ENCODE data around the gene CHMP6. TPM values are rescaled to one million over a fixed set of nuclear protein-coding genes. Genes with fewer than 3 reads are reported as not detected.

Gene CHMP6
- total RNA-seq, 1 experiment from 2014 or later, result 22.0 TPM

GRCh38 chr17:81020767-81021497, 29.3 kb downstream of the CHMP6 start:
- H3K4me1 ChIP-seq (ENCODE audit: control insufficient read depth in 1 of 2, insufficient read depth in 2 of 2, low read length in 2 of 2), result peaks cover 13 to 18% of the 10 kb centered on the region in 2 experiments; a peak in 3 of 4 replicates
- TF ChIP-seq SP1 (IDR thresholded peaks at IDR 0.05; ENCODE audit: low read depth) (no peak), ZBTB33 (IDR thresholded peaks at IDR 0.05; ENCODE audit: extremely low read depth, insufficient replicate concordance, low read length) (no peak), EZH2 (IDR thresholded peaks at IDR 0.05) (no peak), RAD21 (IDR thresholded peaks at IDR 0.05; ENCODE audit: low read depth) (no peak), EZH2phosphoT487 (IDR thresholded peaks at IDR 0.05; ENCODE audit: borderline replicate concordance) (no peak), YY1 (IDR thresholded peaks at IDR 0.05; ENCODE audit: extremely low read depth, insufficient replicate concordance, low read depth, low read length) (no peak), ZFX (IDR thresholded peaks at IDR 0.05) (no peak), ZNF274 (IDR thresholded peaks at IDR 0.05; ENCODE audit: low read depth, low read length) (no peak), POLR2A (IDR thresholded peaks at IDR 0.05; ENCODE audit: borderline replicate concordance, extremely low read depth, insufficient read depth, insufficient read length) (no peak), ELF1 (IDR thresholded peaks at IDR 0.05; ENCODE audit: borderline replicate concordance, low read depth) (no peak), CBX3 (IDR thresholded peaks at IDR 0.05; ENCODE audit: low read depth) (no peak)
- TF ChIP-seq, protein P1, sequence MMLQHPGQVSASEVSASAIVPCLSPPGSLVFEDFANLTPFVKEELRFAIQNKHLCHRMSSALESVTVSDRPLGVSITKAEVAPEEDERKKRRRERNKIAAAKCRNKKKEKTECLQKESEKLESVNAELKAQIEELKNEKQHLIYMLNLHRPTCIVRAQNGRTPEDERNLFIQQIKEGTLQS (IDR thresholded peaks at IDR 0.05), result no peak
- no peaks in the 10 kb centered on the region for H3K79me2 ChIP-seq (ENCODE audit: insufficient read depth, low read length)
- DNase-seq (ENCODE audit: low read depth, low spot score) (no peak), ATAC-seq (no peak)
- no peak overlapping the region for H3K4me3 ChIP-seq (replicated peaks in 1 of 2; ENCODE audit: low read depth in 1 of 2, low read length in 2 of 2)
- no peaks in the 10 kb centered on the region for H3K9me2 ChIP-seq (ENCODE audit: insufficient read depth)
- H4K20me1 ChIP-seq (ENCODE audit: insufficient read depth), result no peaks in the 10 kb centered on the region
- peaks cover 0 to 8% of the 10 kb centered on the region in 2 experiments; a peak in 2 of 4 replicates for H3K9me3 ChIP-seq (ENCODE audit: control insufficient read depth in 1 of 2, insufficient read depth in 1 of 2, low read depth in 1 of 2, low read length in 2 of 2)
- no TSS peak for BruUV-seq (replicated peaks)
- no peak overlapping the region for H3K4me2 ChIP-seq (ENCODE audit: low read length)
- CTCF ChIA-PET, result no interaction called here
- no peak overlapping the region for H3K9ac ChIP-seq (ENCODE audit: low read length)
- RAD21 ChIA-PET (ENCODE audit: low non-redundant PET in 1 of 2, low total read pairs in 2 of 2, uncharacterized antibody in 2 of 2, unreplicated experiment in 2 of 2), result no interaction called here
- H3K27ac ChIP-seq (ENCODE audit: low read depth, low read length), result no peak overlapping the region; the same call in 1 of the 2 replicates
- H3K27me3 ChIP-seq (ENCODE audit: insufficient read depth, low read length), result no peaks in the 10 kb centered on the region
- POLR2A ChIA-PET, result no interaction called here
- H3K36me3 ChIP-seq (ENCODE audit: control insufficient read depth in 1 of 2, insufficient read depth in 2 of 2, low read length in 2 of 2), result no peaks in the 10 kb centered on the region
- intact Hi-C loops (cut with micrococcal nuclease), result no loop called here
- no peak overlapping the region for H2AFZ ChIP-seq (ENCODE audit: low read depth, low read length, poor library complexity, severe bottlenecking)
